Smooth muscle cell (in vitro differentiated cells): Measurements from ENCODE around the gene LAP3. TPM values are rescaled to one million over a fixed set of nuclear protein-coding genes. Genes with fewer than 3 reads are reported as not detected.

Source experiments
- DNase-seq: peaks from one replicate; lab custom pipeline; 2025; ENCODE audit not compliant: unreplicated experiment; lab: John Stamatoyannopoulos, UW
- H2AFZ ChIP-seq: fragments of 200-600 bp; sonication (generic); 2 replicates; pipeline ENCODE4 v1.6.0; 2016; ENCODE audit warnings: antibody characterized with exemption, low read depth, mild to moderate bottlenecking
- H3F3A ChIP-seq: fragments of 200-600 bp; sonication (generic); 2 replicates; pipeline ENCODE4 v1.6.0; 2017; ENCODE audit warnings: antibody characterized with exemption, low read depth
- H3K27ac ChIP-seq: fragments of 200-600 bp; sonication (generic); 2 replicates; pipeline ENCODE4 v1.5.1; 2016; ENCODE audit warnings: low read depth, mild to moderate bottlenecking
- H3K27me3 ChIP-seq: fragments of 200-600 bp; sonication (generic); 2 replicates; pipeline ENCODE4 v1.6.1; 2016; ENCODE audit warnings: low read depth, mild to moderate bottlenecking
- H3K36me3 ChIP-seq: fragments of 200-600 bp; sonication (generic); 2 replicates; pipeline ENCODE4 v1.5.1; 2016; ENCODE audit warnings: low read depth
- H3K4me1 ChIP-seq: fragments of 200-600 bp; sonication (generic); 2 replicates; pipeline ENCODE4 v1.5.1; 2016; ENCODE audit warnings: low read depth
- H3K4me2 ChIP-seq: fragments of 200-600 bp; sonication (generic); 2 replicates; pipeline ENCODE4 v1.6.0; 2016; ENCODE audit warnings: mild to moderate bottlenecking
- H3K4me3 ChIP-seq: fragments of 200-600 bp; sonication (generic); 2 replicates; pipeline ENCODE4 v1.5.1; 2016; ENCODE audit warnings: mild to moderate bottlenecking
- H3K79me2 ChIP-seq: fragments of 200-600 bp; sonication (generic); 2 replicates; pipeline ENCODE4 v1.6.0; 2016; ENCODE audit warnings: low read depth, mild to moderate bottlenecking
- H3K9ac ChIP-seq: fragments of 200-600 bp; sonication (generic); 2 replicates; pipeline ENCODE4 v1.6.0; 2016; ENCODE audit warnings: low read depth
- H3K9me3 ChIP-seq: fragments of 200-600 bp; sonication (generic); replicated peaks from 2 replicates; pipeline ENCODE4 v1.5.1; 2016; ENCODE audit warnings: low read depth
- H4K20me1 ChIP-seq: fragments of 200-600 bp; sonication (generic); 2 replicates; pipeline ENCODE4 v1.6.0; 2016; ENCODE audit warnings: low read depth
- WGBS: methylation state at CpG from one replicate; pipeline ENCODE4 v1.1.7; 2016; ENCODE audit warnings: low lambda C conversion rate; 5-methylcytosine and 5-hydroxymethylcytosine counted together
- polyA plus RNA-seq: library from polyadenylated mRNA; unstranded; fragments of >200 nt; fragmentation: Nextera tagmentation; extraction: Ambion mirVana; gene quantifications from 2 replicates; pipeline ENCODE4 v1.2.1, GENCODE V29; 2016
- total RNA-seq: library from RNA; depleted of rRNA; stranded (reverse); fragments of >200 nt; gene quantifications from 2 replicates; pipeline ENCODE4 v1.2.3, GENCODE V29; 2014
- TF ChIP-seq, protein P1 (sequence below): fragments of 200-600 bp; sonication (generic); IDR thresholded peaks from 2 replicates; pipeline ENCODE4 v1.5.1; 2017; ENCODE audit warnings: borderline replicate concordance, mild to moderate bottlenecking, antibody characterized with exemption; ENCODE audit not compliant: insufficient read depth, poor library complexity, severe bottlenecking

LAP3 gene
- total and polyA plus RNA-seq, 2 experiments from 2014 or later, result 29.1 to 38.6 TPM

DNA sequence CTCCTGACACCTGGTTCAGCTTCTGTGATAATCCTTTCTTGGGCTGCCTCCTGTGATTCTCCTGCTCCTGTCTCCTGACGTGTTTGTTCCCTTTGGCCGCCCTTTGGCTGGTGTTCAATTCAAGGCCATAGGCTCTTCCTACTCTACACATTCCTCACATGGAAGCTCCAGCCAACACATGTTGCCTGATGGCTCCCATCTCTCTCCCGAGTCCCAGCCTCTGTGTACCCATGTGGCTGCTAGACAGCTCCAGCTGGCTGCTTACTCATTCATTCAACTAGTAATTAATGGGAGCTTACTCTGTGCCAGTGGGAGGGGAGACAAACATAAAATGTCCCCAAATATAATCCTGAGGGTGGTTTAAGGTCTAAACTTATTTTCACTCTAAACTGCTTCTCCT lies 28.2 kb downstream of the LAP3 start:
- no peak overlapping the region for H3K9ac ChIP-seq
- no peaks in the 10 kb centered on the region for H3K79me2 ChIP-seq
- no peak overlapping the region for H3K4me2 ChIP-seq
- no peaks in the 10 kb centered on the region for H3K4me1 ChIP-seq
- TF ChIP-seq, protein P1, sequence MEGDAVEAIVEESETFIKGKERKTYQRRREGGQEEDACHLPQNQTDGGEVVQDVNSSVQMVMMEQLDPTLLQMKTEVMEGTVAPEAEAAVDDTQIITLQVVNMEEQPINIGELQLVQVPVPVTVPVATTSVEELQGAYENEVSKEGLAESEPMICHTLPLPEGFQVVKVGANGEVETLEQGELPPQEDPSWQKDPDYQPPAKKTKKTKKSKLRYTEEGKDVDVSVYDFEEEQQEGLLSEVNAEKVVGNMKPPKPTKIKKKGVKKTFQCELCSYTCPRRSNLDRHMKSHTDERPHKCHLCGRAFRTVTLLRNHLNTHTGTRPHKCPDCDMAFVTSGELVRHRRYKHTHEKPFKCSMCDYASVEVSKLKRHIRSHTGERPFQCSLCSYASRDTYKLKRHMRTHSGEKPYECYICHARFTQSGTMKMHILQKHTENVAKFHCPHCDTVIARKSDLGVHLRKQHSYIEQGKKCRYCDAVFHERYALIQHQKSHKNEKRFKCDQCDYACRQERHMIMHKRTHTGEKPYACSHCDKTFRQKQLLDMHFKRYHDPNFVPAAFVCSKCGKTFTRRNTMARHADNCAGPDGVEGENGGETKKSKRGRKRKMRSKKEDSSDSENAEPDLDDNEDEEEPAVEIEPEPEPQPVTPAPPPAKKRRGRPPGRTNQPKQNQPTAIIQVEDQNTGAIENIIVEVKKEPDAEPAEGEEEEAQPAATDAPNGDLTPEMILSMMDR, result no peak
- no peak for DNase-seq
- no peaks in the 10 kb centered on the region for H3K27me3 ChIP-seq
- WGBS, result 69% methylated on average over 3 of the region's 3 CpGs
- H3K4me3 ChIP-seq, result no peak overlapping the region
- no peaks in the 10 kb centered on the region for H4K20me1 ChIP-seq
- peaks cover 14% of the 10 kb centered on the region for H3K36me3 ChIP-seq
- no peak overlapping the region for H3K27ac ChIP-seq
- no peaks in the 10 kb centered on the region for H3K9me3 ChIP-seq
- no peaks in the 10 kb centered on the region for H3F3A ChIP-seq
- H2AFZ ChIP-seq, result no peak overlapping the region

DNA sequence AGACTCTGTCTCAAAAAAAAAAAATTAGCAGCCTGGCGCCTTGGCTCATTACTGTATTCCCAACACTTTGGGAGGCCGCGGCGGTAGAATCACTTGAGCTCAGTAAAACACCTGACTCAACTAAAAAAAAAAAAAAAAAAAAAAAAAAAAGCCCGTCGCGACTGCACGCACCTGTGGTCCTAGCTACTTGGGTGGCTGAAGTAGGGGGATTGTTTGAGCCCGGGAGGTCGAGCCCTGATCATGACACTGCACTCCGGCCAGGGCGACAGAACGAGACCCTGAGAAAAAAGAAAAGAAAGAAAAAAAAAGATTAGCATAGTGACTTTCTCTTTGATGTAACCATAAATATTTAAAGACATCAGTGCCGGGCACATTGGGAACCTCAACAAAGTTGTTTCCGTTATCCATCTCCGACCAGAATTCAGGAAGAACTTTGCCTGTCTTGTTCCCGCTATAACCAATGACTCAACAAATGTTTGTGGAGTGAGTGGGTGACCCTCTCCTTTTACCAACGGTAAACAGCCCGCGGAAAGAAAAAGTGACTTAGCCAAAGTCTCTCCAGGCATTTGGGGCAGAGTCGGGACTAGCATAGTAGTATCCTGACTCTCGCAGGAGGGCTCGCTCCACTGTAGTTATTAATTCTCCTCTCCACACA lies 36.9 kb downstream of the LAP3 start:
- DNase-seq, result peak; percentile 41
- Histone ChIP-seq H2AFZ (peak overlapping the region; percentile 97), H3K4me2 (peak overlapping the region; percentile 97), H3K4me3 (peak overlapping the region; percentile 79), H3K27me3 (no peaks in the 10 kb centered on the region), H3K4me1 (peaks cover 7% of the 10 kb centered on the region), H3K27ac (peak overlapping the region; percentile 90), H3K9ac (peak overlapping the region; percentile 97), H3K9me3 (no peaks in the 10 kb centered on the region), H3K79me2 (peaks cover 42% of the 10 kb centered on the region), H4K20me1 (peaks cover 39% of the 10 kb centered on the region), H3F3A (no peaks in the 10 kb centered on the region), H3K36me3 (no peaks in the 10 kb centered on the region)
- TF ChIP-seq, protein P1, result no peak
- WGBS, result 2% methylated on average over 19 of the region's 23 CpGs

DNA sequence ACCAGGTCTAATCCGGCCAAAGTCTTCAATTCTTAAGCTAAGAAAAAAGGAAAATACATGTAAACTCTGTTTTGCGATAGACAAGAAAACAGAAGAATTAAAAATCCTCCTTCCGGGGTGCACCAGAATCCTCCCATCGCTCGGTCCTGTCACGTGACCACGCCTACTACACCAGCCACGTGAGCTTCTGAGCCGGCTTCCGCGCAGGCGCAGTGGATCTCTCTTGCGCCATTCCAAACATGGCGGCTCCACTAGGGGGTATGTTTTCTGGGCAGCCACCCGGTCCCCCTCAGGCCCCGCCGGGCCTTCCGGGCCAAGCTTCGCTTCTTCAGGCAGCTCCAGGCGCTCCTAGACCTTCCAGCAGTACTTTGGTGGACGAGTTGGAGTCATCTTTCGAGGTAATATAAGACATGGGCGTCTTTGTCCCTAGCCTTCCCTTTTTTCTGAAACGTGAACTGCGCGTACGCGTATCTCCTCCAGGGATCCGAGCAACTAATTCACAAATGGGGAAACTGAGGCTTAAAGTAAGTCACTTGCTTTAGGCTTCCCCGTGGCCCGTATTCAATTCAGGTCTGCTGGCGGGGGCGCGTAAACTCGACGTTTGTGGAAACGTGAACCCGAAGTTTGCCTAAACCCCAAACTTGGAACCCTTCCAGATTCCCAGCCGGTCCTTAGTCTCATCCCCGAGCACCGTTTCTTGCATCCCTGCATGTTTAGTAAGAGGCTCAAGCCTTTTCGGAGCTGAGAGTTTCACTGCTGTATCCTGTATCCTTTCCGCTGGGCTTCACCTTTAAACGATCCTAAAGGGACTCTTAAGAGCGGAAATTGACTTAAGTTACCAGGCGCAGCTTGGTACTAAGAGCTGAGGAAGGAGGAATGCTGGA lies 37.7 kb downstream of the LAP3 start, which contains the start of gene MED28:
TSS of gene MED28 (plus strand) at position 226 of the 884 bp plus-strand sequence. CDS start at position 240, 14 bp downstream.
- peak; percentile 85 for DNase-seq
- H2AFZ ChIP-seq, result peak within 1 kb of the TSS; percentile 97
- peak within 1 kb of the TSS; percentile 79 for H3K4me3 ChIP-seq
- H4K20me1 ChIP-seq, result peaks cover 46% of the 10 kb centered on the region
- TF ChIP-seq, protein P1, result no peak
- WGBS, result under 1% methylated on average over 46 of the region's 46 CpGs
- H3K27ac ChIP-seq, result peak within 1 kb of the TSS; percentile 90
- no peaks in the 10 kb centered on the region for H3K27me3 ChIP-seq
- no peaks in the 10 kb centered on the region for H3K9me3 ChIP-seq
- H3K4me2 ChIP-seq, result peak within 1 kb of the TSS; percentile 97
- peaks cover under 1% of the 10 kb centered on the region for H3K36me3 ChIP-seq
- H3K9ac ChIP-seq, result peak within 1 kb of the TSS; percentile 97
- H3K4me1 ChIP-seq, result peaks cover 7% of the 10 kb centered on the region
- peaks cover 50% of the 10 kb centered on the region for H3K79me2 ChIP-seq
- H3F3A ChIP-seq, result no peaks in the 10 kb centered on the region
